GM12801 (cell line): ENCODE measurements around the gene CAND1.

ENCODE experiments used
- TF ChIP-seq, protein P1 (sequence below): IDR thresholded peaks from one replicate; pipeline ENCODE4 v1.5.1; 2011; ENCODE audit warnings: control low read depth; ENCODE audit not compliant: insufficient read length; ENCODE audit errors: extremely low read depth

CAND1 gene

DNA sequence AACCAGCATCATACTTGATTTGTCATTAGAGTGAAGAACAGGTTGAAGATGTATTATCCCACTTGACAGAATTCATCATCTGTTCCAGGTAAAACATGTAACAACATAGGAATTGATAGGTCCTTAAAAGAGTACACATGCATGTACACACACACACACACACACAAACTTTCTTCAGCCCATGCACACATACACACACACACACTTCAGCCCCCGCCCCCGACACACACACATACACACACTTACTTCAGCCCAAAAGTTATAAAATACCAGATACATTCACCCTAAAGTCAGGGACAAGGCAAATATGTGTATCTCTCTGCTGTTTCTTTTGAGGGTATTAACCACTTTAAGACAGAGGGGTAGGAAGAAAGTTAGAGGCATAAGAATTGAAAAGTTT, 15.4 kb downstream of the CAND1 start:
- TF ChIP-seq, protein P1, sequence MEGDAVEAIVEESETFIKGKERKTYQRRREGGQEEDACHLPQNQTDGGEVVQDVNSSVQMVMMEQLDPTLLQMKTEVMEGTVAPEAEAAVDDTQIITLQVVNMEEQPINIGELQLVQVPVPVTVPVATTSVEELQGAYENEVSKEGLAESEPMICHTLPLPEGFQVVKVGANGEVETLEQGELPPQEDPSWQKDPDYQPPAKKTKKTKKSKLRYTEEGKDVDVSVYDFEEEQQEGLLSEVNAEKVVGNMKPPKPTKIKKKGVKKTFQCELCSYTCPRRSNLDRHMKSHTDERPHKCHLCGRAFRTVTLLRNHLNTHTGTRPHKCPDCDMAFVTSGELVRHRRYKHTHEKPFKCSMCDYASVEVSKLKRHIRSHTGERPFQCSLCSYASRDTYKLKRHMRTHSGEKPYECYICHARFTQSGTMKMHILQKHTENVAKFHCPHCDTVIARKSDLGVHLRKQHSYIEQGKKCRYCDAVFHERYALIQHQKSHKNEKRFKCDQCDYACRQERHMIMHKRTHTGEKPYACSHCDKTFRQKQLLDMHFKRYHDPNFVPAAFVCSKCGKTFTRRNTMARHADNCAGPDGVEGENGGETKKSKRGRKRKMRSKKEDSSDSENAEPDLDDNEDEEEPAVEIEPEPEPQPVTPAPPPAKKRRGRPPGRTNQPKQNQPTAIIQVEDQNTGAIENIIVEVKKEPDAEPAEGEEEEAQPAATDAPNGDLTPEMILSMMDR, result no peak

DNA sequence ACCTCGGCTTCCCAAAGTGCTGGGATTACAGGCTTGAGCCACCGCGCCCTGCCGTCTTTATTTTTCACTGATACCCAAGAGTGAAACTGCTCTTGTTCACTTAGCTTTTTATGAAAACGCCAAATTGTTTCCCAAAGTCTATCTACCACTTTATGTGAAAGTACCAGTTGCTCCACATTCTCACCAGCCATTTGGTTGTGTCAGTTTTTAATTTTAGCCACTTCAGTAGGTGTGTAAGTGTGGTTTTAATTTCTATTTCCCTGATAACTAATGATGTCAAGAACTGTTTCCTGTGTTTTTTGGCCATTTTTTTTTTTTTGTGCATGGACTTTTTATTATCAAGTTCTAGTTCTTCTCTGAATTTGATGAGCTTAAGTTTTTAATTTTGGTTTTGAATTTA, 17.1 kb downstream of the CAND1 start:
- TF ChIP-seq, protein P1, result no peak

DNA sequence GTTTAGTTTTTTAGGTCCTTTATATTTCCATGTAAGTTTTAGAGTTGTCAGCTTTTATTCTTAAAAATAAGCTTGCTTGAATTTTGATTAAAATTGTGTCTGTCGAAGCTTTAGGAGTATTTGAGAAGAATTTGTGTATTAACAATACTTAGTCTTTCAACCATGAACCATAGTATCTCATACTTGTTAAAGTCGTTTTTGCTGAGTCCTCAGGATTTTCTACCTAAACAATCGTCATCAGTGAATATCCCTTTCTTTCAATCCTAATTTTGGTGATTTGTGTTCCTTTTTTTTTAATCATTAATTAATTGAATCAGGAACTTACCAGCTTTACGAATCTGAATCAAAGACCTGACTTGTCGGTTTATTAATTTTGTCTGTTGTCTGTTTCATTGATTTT, 18.2 kb downstream of the CAND1 start:
- TF ChIP-seq, protein P1, result no peak

DNA sequence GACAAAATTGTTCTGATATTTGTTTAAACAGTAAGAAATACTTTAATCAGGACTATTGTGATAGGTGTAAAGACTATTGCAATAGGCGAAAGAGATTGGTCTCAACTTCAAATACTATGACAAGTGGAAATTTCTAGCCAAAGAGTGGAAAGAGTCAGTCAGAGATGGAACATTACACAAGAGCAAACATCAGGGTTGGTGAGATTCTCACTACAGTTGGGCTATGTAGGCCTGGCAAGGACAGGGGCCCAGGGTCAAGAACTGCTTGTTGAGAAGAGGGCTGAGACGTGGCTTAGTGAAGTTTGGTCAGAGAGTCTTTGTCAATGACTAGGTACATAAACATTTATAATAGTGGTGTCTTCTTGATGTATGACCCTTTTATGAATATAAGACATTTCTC, 19.4 kb downstream of the CAND1 start:
- TF ChIP-seq, protein P1, result no peak

DNA sequence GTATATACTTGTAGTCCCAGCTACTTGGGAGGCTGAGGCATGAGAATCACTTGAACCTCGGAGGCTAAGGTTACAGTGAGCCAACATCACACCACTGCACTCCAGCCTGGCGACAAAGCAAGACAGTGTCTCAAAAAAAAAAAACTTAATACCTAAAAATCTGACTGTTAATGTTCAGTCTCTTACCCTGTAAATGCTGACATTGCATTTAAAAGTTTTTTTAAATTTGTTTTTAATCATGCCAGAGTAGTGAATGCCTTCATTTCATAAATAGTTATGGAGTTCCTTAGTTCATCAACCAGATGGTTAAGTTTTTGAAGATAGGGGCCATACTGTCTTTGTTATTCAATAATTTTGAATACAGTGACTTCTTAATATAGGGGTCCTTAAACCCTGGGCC, 21.2 kb downstream of the CAND1 start:
- TF ChIP-seq, protein P1, result no peak

DNA sequence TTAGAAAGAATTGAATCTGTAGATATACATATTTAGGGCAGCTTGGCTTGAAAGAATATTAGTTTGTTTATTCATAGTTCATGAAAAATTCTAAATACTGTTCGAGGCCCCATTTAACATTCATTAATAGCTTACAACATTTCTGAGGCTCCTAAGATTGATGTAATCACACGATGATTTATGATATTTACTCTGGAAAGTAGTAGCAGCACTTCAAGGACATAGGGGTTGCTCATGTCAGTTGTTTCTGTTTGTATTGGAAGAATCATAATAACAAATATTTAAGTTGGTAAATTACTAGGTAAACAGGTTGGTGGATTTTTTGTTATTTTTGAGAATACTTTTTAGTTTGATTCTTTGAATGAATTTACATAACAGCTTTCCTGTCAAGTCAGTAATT, 30.4 kb downstream of the CAND1 start:
- TF ChIP-seq, protein P1, result no peak

DNA sequence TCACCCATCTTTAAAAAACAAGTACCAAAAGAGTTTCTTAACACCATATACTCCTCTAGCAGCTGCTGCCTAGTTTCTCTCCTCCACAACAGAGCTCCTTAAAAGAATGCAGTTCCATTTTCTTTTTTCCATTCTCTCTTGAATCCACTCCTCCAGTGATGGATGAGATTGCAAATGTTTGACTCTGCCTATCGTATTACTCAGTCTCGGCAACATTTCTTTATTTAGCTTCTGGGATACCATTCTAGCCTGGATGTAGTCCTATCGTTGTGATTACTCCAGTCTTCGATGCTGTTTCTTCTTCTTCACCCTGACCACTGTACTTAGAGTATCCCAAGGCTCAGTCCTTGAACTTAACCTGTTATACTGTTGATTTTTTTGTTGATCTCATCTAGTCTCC, 30.8 kb downstream of the CAND1 start:
- TF ChIP-seq, protein P1, result no peak

DNA sequence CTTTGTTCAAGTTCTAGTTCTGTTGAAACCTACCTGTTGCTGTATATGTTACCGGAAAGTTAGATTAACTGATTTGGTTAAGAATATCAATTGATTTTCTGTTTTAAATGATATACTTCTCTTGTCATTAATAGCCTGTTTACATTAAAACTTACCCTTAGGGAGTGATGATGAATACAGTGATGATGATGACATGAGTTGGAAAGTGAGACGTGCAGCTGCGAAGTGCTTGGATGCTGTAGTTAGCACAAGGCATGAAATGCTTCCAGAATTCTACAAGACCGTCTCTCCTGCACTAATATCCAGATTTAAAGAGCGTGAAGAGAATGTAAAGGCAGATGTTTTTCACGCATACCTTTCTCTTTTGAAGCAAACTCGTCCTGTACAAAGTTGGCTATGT, 33.0 kb downstream of the CAND1 start:
- TF ChIP-seq, protein P1, result no peak
